HepG2 (cell line): ENCODE data around the gene ACSS3. TPM values are rescaled to one million over a fixed set of nuclear protein-coding genes. Genes with fewer than 3 reads are reported as not detected.

Experiments
- GFI1 ChIP-seq: sonication (generic); formaldehyde crosslinking; IDR thresholded peaks from 2 replicates; pipeline ENCODE4 v1.5.0; 2020; ENCODE audit warnings: missing genetic modification reagents, mild to moderate bottlenecking, borderline replicate concordance
- HIC2 ChIP-seq: sonication (generic); formaldehyde crosslinking; IDR thresholded peaks from 2 replicates; pipeline ENCODE4 v1.9.0; 2022; ENCODE audit warnings: low read depth, missing genetic modification reagents
- KLF16 ChIP-seq, 2 experiments: sonication (generic) in 1 of 2; formaldehyde crosslinking in 1 of 2; IDR thresholded peaks; 2 replicates each; pipeline versions ENCODE4 v1.6.1 to v1.8.0; 2016 to 2023; ENCODE audit warnings: missing genetic modification reagents in 2 of 2, missing compliant biosample characterization in 1 of 2
- MED13 ChIP-seq: sonication (generic); formaldehyde crosslinking; IDR thresholded peaks from 2 replicates; pipeline ENCODE4 v1.5.0; 2020; ENCODE audit warnings: missing genetic modification reagents
- MXI1 ChIP-seq: IDR thresholded peaks from 3 replicates; pipeline ENCODE4 v1.6.1; 2012; ENCODE audit warnings: low read depth, low read length, inconsistent platforms, borderline replicate concordance
- NFKB2 ChIP-seq: sonication (generic); formaldehyde crosslinking; IDR thresholded peaks from 2 replicates; pipeline ENCODE4 v1.4.0; 2020; ENCODE audit warnings: missing genetic modification reagents, borderline replicate concordance
- PLRG1 ChIP-seq: fragments of 450-650 bp; conservative IDR thresholded peaks from 2 replicates; pipeline ENCODE4 v1.6.1; 2016
- SMAD1 ChIP-seq: sonication (generic); formaldehyde crosslinking; IDR thresholded peaks from 2 replicates; pipeline ENCODE4 v1.4.0; 2020; ENCODE audit warnings: missing genetic modification reagents, low read depth, mild to moderate bottlenecking, borderline replicate concordance
- TMF1 ChIP-seq: sonication (generic); formaldehyde crosslinking; IDR thresholded peaks from 2 replicates; pipeline ENCODE4 v1.8.1; 2022; ENCODE audit warnings: low read depth, missing genetic modification reagents
- ZBED4 ChIP-seq: sonication (generic); formaldehyde crosslinking; IDR thresholded peaks from 2 replicates; pipeline ENCODE4 v1.4.0; 2020; ENCODE audit warnings: missing genetic modification reagents, borderline replicate concordance
- ZBTB39 ChIP-seq: sonication (generic); formaldehyde crosslinking; IDR thresholded peaks from 2 replicates; pipeline ENCODE4 v1.5.0; 2020; ENCODE audit warnings: missing genetic modification reagents
- ZBTB7B ChIP-seq: sonication (generic); formaldehyde crosslinking; IDR thresholded peaks from 2 replicates; pipeline ENCODE4 v1.4.0; 2020; ENCODE audit warnings: missing genetic modification reagents
- ZNF138 ChIP-seq: sonication (generic); formaldehyde crosslinking; IDR thresholded peaks from 2 replicates; pipeline ENCODE4 v1.5.0; 2020; ENCODE audit warnings: mild to moderate bottlenecking, low read depth, missing genetic modification reagents
- ZNF503 ChIP-seq: sonication (generic); formaldehyde crosslinking; IDR thresholded peaks from 2 replicates; pipeline ENCODE4 v1.4.0; 2020; ENCODE audit warnings: missing genetic modification reagents
- ZNF574 ChIP-seq: sonication (generic); formaldehyde crosslinking; IDR thresholded peaks from 2 replicates; pipeline ENCODE4 v1.4.0; 2020; ENCODE audit warnings: missing genetic modification reagents
- ZNF766 ChIP-seq: sonication (generic); formaldehyde crosslinking; IDR thresholded peaks from 2 replicates; pipeline ENCODE4 v1.5.0; 2020; ENCODE audit warnings: missing genetic modification reagents, borderline replicate concordance
- polyA plus RNA-seq, 8 experiments: library from polyadenylated mRNA; depleted of rRNA in 3 of 8; stranded (reverse) in 7 of 8; unstranded in 1 of 8; fragments of >200 nt; fragmentation: Illumina TruSeq in 4 of 8; extraction: Trizol in 4 of 8; gene quantifications; 2 replicates each; pipeline versions ENCODE4 v1.2.1 to v1.2.3, GENCODE V29; 2011 to 2016; ENCODE audit warnings: low read depth in 4 of 8, missing spikeins in 1 of 8, mixed read lengths in 1 of 8; ENCODE audit not compliant: insufficient read depth in 1 of 8
- total RNA-seq, 5 experiments: library from RNA; depleted of rRNA; stranded (reverse); fragments of >200 nt; fragmentation: Illumina TruSeq; extraction: Trizol; gene quantifications; 2 replicates each; pipeline ENCODE4 v1.2.3, GENCODE V29; 2016; ENCODE audit warnings: low read depth in 1 of 5

ACSS3 gene
- total and polyA plus RNA-seq, 2 of the 13 experiments (the other 11 are each of a cell fraction or from before 2014, with no cell fraction given) = 79.5 to 86.3 TPM

GRCh38 chr12:81078469-81079196, 754 bp downstream of the ACSS3 start (continued):
- no peak for TF ChIP-seq ZBED4 (CRISPR knock-in tag)
- TF ChIP-seq TMF1 (CRISPR knock-in tag) = no peak
- TF ChIP-seq PLRG1 = no peak
- TF ChIP-seq ZNF138 (CRISPR knock-in tag) = no peak
- no peak for TF ChIP-seq ZBTB39 (CRISPR knock-in tag)
- TF ChIP-seq ZNF766 (CRISPR knock-in tag) = no peak
- TF ChIP-seq KLF16 (CRISPR knock-in tag; IDR thresholded peaks at IDR 0.05) = peak in 1 of 2 experiments; percentile 24; a peak in 1 of 4 replicates
- no peak for TF ChIP-seq MED13 (CRISPR knock-in tag)
- no peak for TF ChIP-seq SMAD1 (CRISPR knock-in tag)
- TF ChIP-seq NFKB2 (CRISPR knock-in tag) = no peak
- 0 out of 2 replicates have a peak, but pooled peaks have one; percentile 39 for TF ChIP-seq ZNF503 (CRISPR knock-in tag)
- no peak for TF ChIP-seq HIC2 (CRISPR knock-in tag)
- TF ChIP-seq ZBTB7B = no peak
- 0 out of 2 replicates have a peak, but pooled peaks have one; percentile 23 for TF ChIP-seq GFI1
- TF ChIP-seq ZNF574 (CRISPR knock-in tag) = no peak
- no peak for TF ChIP-seq MXI1
